Endothelial cell of umbilical vein (primary cell): ENCODE measurements around the gene ME3. TPM values are rescaled to one million over a fixed set of nuclear protein-coding genes. Genes with fewer than 3 reads are reported as not detected.

Experiments
- BruUV-seq: library from RNA; stranded (reverse); fragments of 400-500 nt; replicated peaks from 2 replicates; lab custom pipeline; 2021; lab: Mats Ljungman, UMichigan
- CTCF ChIA-PET: fragments of 300-600, 350-600 bp; sonication (Branson Sonifier 250); formaldehyde crosslinking; loops from one replicate; lab custom pipeline; 2021; ENCODE audit warnings: antibody characterized with exemption, inconsistent platforms; lab: Charles Lee
- POLR2A ChIA-PET: fragments of 300-600, 350-600 bp; sonication (Branson Sonifier 250); formaldehyde crosslinking; loops from one replicate; lab custom pipeline; 2021; ENCODE audit warnings: antibody characterized with exemption, inconsistent platforms; lab: Charles Lee
- DNase-seq: peaks from one replicate; pipeline ENCODE4 v3.0.0-alpha.2; 2011; ENCODE audit warnings: low read depth, low spot score
- FAIRE-seq: peaks from 2 replicates; lab custom pipeline; 2011; peaks lifted over from hg19 to GRCh38; lab: Jason Lieb, UNC
- H2AFZ ChIP-seq: 2 replicates; pipeline ENCODE4 v1.6.0; 2012; ENCODE audit warnings: low read depth, low read length, control low read depth, inconsistent platforms
- H3K27ac ChIP-seq: 2 replicates; pipeline ENCODE4 v1.5.1; 2011; ENCODE audit warnings: low read depth, mild to moderate bottlenecking, control low read depth, low read length, moderate library complexity; ENCODE audit not compliant: insufficient read depth
- H3K27me3 ChIP-seq, 2 experiments: 2 replicates each; pipeline versions ENCODE4 v1.6.0 to v1.6.1; 2011; ENCODE audit warnings: low read length in 2 of 2, mixed read lengths in 1 of 2; ENCODE audit not compliant: control insufficient read depth in 2 of 2, insufficient read depth in 2 of 2
- H3K36me3 ChIP-seq, 2 experiments: 2 replicates in 1 of 2; 3 replicates in 1 of 2; pipeline ENCODE4 v1.5.1; 2011; ENCODE audit warnings: low read length in 2 of 2, mild to moderate bottlenecking in 1 of 2, moderate library complexity in 1 of 2; ENCODE audit not compliant: control insufficient read depth in 2 of 2, insufficient read depth in 2 of 2; ENCODE audit errors: extremely low read depth in 1 of 2
- H3K4me1 ChIP-seq: 3 replicates; pipeline ENCODE4 v1.5.1; 2011; ENCODE audit warnings: mild to moderate bottlenecking, low read length; ENCODE audit not compliant: control insufficient read depth, insufficient read depth; ENCODE audit errors: extremely low read depth
- H3K4me2 ChIP-seq: 2 replicates; pipeline ENCODE4 v1.6.1; 2011; ENCODE audit warnings: low read length, control low read depth, mixed read lengths; ENCODE audit not compliant: insufficient read depth
- H3K4me3 ChIP-seq, 3 experiments: fragments of 200-600 bp in 1 of 3; sonication (generic), shearing (Covaris generic) in 1 of 3; replicated peaks in 1 of 3; 2 replicates each; pipeline ENCODE4 v1.5.1; 2011 to 2016; ENCODE audit warnings: control low read depth in 3 of 3, low read length in 3 of 3, mild to moderate bottlenecking in 2 of 3, inconsistent platforms in 1 of 3, low read depth in 1 of 3, moderate library complexity in 1 of 3; ENCODE audit not compliant: insufficient read depth in 1 of 3
- H3K79me2 ChIP-seq: 2 replicates; pipeline ENCODE4 v1.6.0; 2012; ENCODE audit warnings: low read length, inconsistent platforms; ENCODE audit not compliant: control insufficient read depth, insufficient read depth
- H3K9ac ChIP-seq: replicated peaks from 2 replicates; pipeline ENCODE3; 2011; ENCODE audit warnings: low read length, control low read depth; ENCODE audit not compliant: insufficient read depth; ENCODE audit errors: extremely low read depth
- H3K9me1 ChIP-seq: replicated peaks from 3 replicates; pipeline ENCODE4 v1.6.0; 2011; ENCODE audit warnings: mild to moderate bottlenecking, low read length; ENCODE audit not compliant: control insufficient read depth, insufficient read depth; ENCODE audit errors: extremely low read depth
- H3K9me3 ChIP-seq: replicated peaks from 2 replicates; pipeline ENCODE4 v1.5.1; 2012; ENCODE audit warnings: low read length, inconsistent platforms; ENCODE audit not compliant: control insufficient read depth, insufficient read depth
- H4K20me1 ChIP-seq: replicated peaks from 2 replicates; pipeline ENCODE3; 2011; ENCODE audit warnings: mild to moderate bottlenecking, low read length; ENCODE audit not compliant: control insufficient read depth, insufficient read depth; ENCODE audit errors: extremely low read depth
- EZH2 ChIP-seq: IDR thresholded peaks from 2 replicates; pipeline ENCODE4 v1.6.1; 2012; ENCODE audit warnings: borderline replicate concordance, low read depth, mild to moderate bottlenecking, moderate library complexity, low read length, inconsistent platforms; ENCODE audit not compliant: severe bottlenecking
- FOS ChIP-seq: IDR thresholded peaks from 2 replicates; pipeline ENCODE4 v1.6.1; 2011; ENCODE audit warnings: mild to moderate bottlenecking, low read length, moderate library complexity, borderline replicate concordance; ENCODE audit not compliant: insufficient read depth
- GATA2 ChIP-seq: IDR thresholded peaks from 2 replicates; pipeline ENCODE4 v1.7.0; 2011; ENCODE audit warnings: low read depth, mild to moderate bottlenecking, moderate library complexity, mixed read lengths, low read length; ENCODE audit not compliant: insufficient read length, insufficient read depth
- JUN ChIP-seq: IDR thresholded peaks from 2 replicates; pipeline ENCODE4 v1.6.1; 2011; ENCODE audit warnings: borderline replicate concordance, low read depth; ENCODE audit not compliant: insufficient read length, insufficient read depth
- MYC ChIP-seq: IDR thresholded peaks from one replicate; pipeline ENCODE4 v1.6.1; 2011; ENCODE audit warnings: mild to moderate bottlenecking, low read depth, low read length
- POLR2A ChIP-seq: IDR thresholded peaks from 2 replicates; pipeline ENCODE4 v1.6.1; 2012; ENCODE audit warnings: low read depth, mild to moderate bottlenecking, control low read depth, low read length
- POLR2AphosphoS5 ChIP-seq: IDR thresholded peaks from 2 replicates; pipeline ENCODE4 v1.6.1; 2012; ENCODE audit warnings: low read depth, mild to moderate bottlenecking, control low read depth, low read length, moderate library complexity; ENCODE audit not compliant: insufficient read depth
- dilution Hi-C: fragments of 300-500 bp; cut with MboI; formaldehyde crosslinking; loops from one replicate; pipeline ENCODE4 v1.15.0; 2019; ENCODE audit warnings: low sequenced_read_pairs; ENCODE audit not compliant: extremely low pct_ligation_motif_present
- intact Hi-C: fragments of 100-400 bp; cut with micrococcal nuclease; formaldehyde crosslinking; loops from one replicate; pipeline ENCODE4 v1.10.0; 2022
- polyA plus RNA-seq, 4 experiments: library from polyadenylated mRNA; depleted of rRNA in 3 of 4; stranded (reverse) in 3 of 4; unstranded in 1 of 4; fragments of >200 nt; gene quantifications; 2 replicates each; pipeline versions ENCODE4 v1.2.1 to v1.2.3, GENCODE V29; 2011 to 2012; ENCODE audit warnings: missing spikeins in 1 of 4
- total RNA-seq: library from RNA; stranded (reverse); gene quantifications from 2 replicates; pipeline ENCODE4 v1.2.3, GENCODE V29; 2021
- TF ChIP-seq, protein P1 (sequence below): IDR thresholded peaks from 2 replicates; pipeline ENCODE4 v1.6.1; 2011; ENCODE audit not compliant: insufficient read depth, insufficient read length
- TF ChIP-seq, protein P2 (sequence below), 2 donors: IDR thresholded peaks; 1 replicate in 1 of 2; 2 replicates in 1 of 2; pipeline ENCODE4 v1.5.1; 2011; ENCODE audit warnings: low read length in 2 of 2, mild to moderate bottlenecking in 2 of 2, moderate library complexity in 2 of 2, control low read depth in 1 of 2, inconsistent platforms in 1 of 2, low read depth in 1 of 2; ENCODE audit not compliant: insufficient read depth in 1 of 2; ENCODE audit errors: extremely low read depth in 1 of 2

ME3 gene
- total and polyA plus RNA-seq, 2 donors (not counting 3 experiments of a cell fraction or from before 2014, with no cell fraction given) = 26.9 to 30.4 TPM

DNA sequence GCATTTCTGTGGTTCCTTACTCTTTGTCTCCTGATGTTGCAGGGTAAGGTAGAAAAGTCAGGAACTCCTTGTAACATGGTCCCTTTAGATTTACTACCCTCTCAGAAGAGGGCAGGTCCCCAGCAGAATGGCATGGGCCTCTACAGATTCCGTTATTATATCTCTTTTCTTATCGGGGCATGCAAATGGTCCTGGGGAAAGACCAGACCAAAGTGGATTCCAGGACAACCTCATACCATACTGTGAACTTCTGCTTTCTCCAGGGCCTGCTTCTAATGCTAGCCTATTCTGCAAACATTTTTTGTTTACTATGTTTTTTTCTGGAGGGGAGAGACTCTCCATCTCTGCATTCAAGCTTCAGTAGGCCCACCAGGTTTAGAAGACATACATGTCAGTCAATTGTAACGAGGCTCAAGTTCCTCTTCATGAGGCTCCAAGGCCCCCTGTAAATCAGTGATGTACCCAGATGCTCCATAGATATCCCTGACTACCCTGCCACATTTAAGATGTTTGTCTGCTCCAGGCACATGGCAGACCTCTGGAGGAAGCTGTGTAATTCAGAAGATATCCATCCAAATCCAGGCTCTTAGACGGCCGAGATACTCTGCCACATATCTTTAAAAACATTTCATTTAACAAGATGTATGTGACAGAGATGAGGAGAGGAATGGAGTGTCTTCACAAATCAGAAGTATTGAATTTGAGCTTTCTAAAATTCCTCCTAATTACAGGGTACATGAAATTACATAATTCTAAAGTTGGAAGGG is 8.5 kb upstream of the ME3 start:
- DNase-seq (no peak), FAIRE-seq (no peak)
- H3K36me3 ChIP-seq = no peaks in the 10 kb centered on the region
- no peaks in the 10 kb centered on the region for H3K9me3 ChIP-seq
- H4K20me1 ChIP-seq = no peaks in the 10 kb centered on the region
- H3K27ac ChIP-seq = no peak overlapping the region
- no peaks in the 10 kb centered on the region for H3K79me2 ChIP-seq
- no peak overlapping the region for H2AFZ ChIP-seq
- no peaks in the 10 kb centered on the region for H3K27me3 ChIP-seq
- dilution Hi-C loops (no loop called here), intact Hi-C loops (no loop called here)
- no peaks in the 10 kb centered on the region for H3K4me1 ChIP-seq
- TF ChIP-seq, protein P1, sequence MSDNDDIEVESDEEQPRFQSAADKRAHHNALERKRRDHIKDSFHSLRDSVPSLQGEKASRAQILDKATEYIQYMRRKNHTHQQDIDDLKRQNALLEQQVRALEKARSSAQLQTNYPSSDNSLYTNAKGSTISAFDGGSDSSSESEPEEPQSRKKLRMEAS = no peak
- TF ChIP-seq POLR2A = no peak
- no peak overlapping the region for H3K9ac ChIP-seq
- no peaks in the 10 kb centered on the region for H3K9me1 ChIP-seq
- H3K4me3 ChIP-seq = no peak overlapping the region
- H3K4me2 ChIP-seq = no peak overlapping the region
- ChIA-PET POLR2A (no interaction called here), CTCF (interaction anchor here (1.0 to 3.8 kb wide), 4 partner anchors 9 to 17 kb away, joined by 3 to 16 read pairs (median 4); partner anchors contain the start of gene ME3)
- BruUV-seq = no TSS peak

GRCh38 chr11:86678823-86679222 is 6.4 kb upstream of the ME3 start:
- dilution Hi-C loops (no loop called here), intact Hi-C loops (no loop called here)
- ChIA-PET CTCF (interaction anchor here (1.0 to 3.8 kb wide), 5 partner anchors 8 to 141 kb away, joined by 3 to 16 read pairs (median 4); partner anchors contain the start of gene PRSS23), POLR2A (no interaction called here)
- H3K36me3 ChIP-seq = no peaks in the 10 kb centered on the region
- H3K4me2 ChIP-seq = no peak overlapping the region
- FAIRE-seq (no peak), DNase-seq (no peak)
- BruUV-seq = no TSS peak
- no peaks in the 10 kb centered on the region for H4K20me1 ChIP-seq
- H3K27ac ChIP-seq = no peak overlapping the region
- no peaks in the 10 kb centered on the region for H3K27me3 ChIP-seq
- H3K9me3 ChIP-seq = no peaks in the 10 kb centered on the region
- no peak for TF ChIP-seq FOS
- TF ChIP-seq JUN = no peak
- TF ChIP-seq, protein P1 = no peak
- TF ChIP-seq POLR2A = no peak
- TF ChIP-seq POLR2AphosphoS5 = no peak
- no peak for TF ChIP-seq GATA2
- no peak for TF ChIP-seq MYC
- TF ChIP-seq, protein P2, sequence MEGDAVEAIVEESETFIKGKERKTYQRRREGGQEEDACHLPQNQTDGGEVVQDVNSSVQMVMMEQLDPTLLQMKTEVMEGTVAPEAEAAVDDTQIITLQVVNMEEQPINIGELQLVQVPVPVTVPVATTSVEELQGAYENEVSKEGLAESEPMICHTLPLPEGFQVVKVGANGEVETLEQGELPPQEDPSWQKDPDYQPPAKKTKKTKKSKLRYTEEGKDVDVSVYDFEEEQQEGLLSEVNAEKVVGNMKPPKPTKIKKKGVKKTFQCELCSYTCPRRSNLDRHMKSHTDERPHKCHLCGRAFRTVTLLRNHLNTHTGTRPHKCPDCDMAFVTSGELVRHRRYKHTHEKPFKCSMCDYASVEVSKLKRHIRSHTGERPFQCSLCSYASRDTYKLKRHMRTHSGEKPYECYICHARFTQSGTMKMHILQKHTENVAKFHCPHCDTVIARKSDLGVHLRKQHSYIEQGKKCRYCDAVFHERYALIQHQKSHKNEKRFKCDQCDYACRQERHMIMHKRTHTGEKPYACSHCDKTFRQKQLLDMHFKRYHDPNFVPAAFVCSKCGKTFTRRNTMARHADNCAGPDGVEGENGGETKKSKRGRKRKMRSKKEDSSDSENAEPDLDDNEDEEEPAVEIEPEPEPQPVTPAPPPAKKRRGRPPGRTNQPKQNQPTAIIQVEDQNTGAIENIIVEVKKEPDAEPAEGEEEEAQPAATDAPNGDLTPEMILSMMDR (IDR thresholded peaks at IDR 0.05; ENCODE audit: extremely low read depth in 1 of 2, insufficient read depth in 1 of 2, low read depth in 1 of 2, low read length in 2 of 2) = no peak
- no peak for TF ChIP-seq EZH2
- H2AFZ ChIP-seq = no peak overlapping the region
- no peak overlapping the region for H3K9ac ChIP-seq
- H3K9me1 ChIP-seq = no peaks in the 10 kb centered on the region
- no peaks in the 10 kb centered on the region for H3K79me2 ChIP-seq
- H3K4me1 ChIP-seq = peaks cover 7% of the 10 kb centered on the region
- no peak overlapping the region for H3K4me3 ChIP-seq
